ENCODE data around the gene EPG5.

- TF ChIP-seq POLR2A (IDR thresholded peaks at IDR 0.05) (no peak), CTCF (IDR thresholded peaks at IDR 0.05) (no peak)
Observed at GRCh38 chr18:45890606-45891005, 76.5 kb downstream of the EPG5 start.
